A549 treated with CpdA at 1 μM for 4 hours (cell line): ENCODE results near the gene MRTFA. TPM values are rescaled to one million over a fixed set of nuclear protein-coding genes. Genes with fewer than 3 reads are reported as not detected.

Experiments used
- total RNA-seq: library from RNA; stranded (reverse); fragments of 200-300 nt; extraction: Qiagen RNA extraction; gene quantifications from 5 replicates; pipeline ENCODE4 v1.2.3, GENCODE V29; 2022; ENCODE audit warnings: low read depth

Gene MRTFA
- 36.3 to 44.4 TPM (median 39.0 TPM) in 5 replicates for total RNA-seq

GRCh38 chr22:40636380-40637182 lies at the start of gene MRTFA:
Gene MRTFA, minus strand, starts transcription at chr22:40636719.

GRCh38 chr22:40679249-40679963 lies 42.9 kb upstream of the MRTFA start, which contains the start of gene MCHR1:
Gene MCHR1, plus strand, starts transcription at chr22:40679484. Its CDS starts 169 bp downstream, at chr22:40679653.

Other genes starting within 250 kb of the MRTFA start
- gene MCHR1, start 42.8 kb upstream of the MRTFA start, total RNA-seq, result not detected in 5 replicates
- 22.2 to 25.0 TPM (median 23.0 TPM) in 5 replicates for gene SLC25A17, start 182.6 kb upstream of the MRTFA start, total RNA-seq
- gene ST13, start 219.9 kb upstream of the MRTFA start, total RNA-seq, result 158 to 177 TPM (median 163 TPM) in 5 replicates
- gene XPNPEP3, start 220.4 kb upstream of the MRTFA start, total RNA-seq, result 7.0 to 10.0 TPM (median 8.3 TPM) in 5 replicates
- not detected in 5 replicates for gene DNAJB7, start 225.4 kb upstream of the MRTFA start, total RNA-seq